HCT116 (cell line): ENCODE data around the gene NEDD4. TPM values are rescaled to one million over a fixed set of nuclear protein-coding genes. Genes with fewer than 3 reads are reported as not detected.

Experiments
- ATF3 ChIP-seq: IDR thresholded peaks from 2 replicates; pipeline ENCODE4 v1.6.1; 2012
- CBX3 ChIP-seq: IDR thresholded peaks from 2 replicates; pipeline ENCODE4 v1.6.1; 2012; ENCODE audit warnings: low read depth
- CEBPB ChIP-seq: IDR thresholded peaks from 2 replicates; pipeline ENCODE4 v1.6.1; 2012; ENCODE audit warnings: low read depth
- CTCF ChIP-seq, 3 experiments: fragments of 200-600 bp in 1 of 3; sonication (generic) in 1 of 3; IDR thresholded peaks in 2 of 3; conservative IDR thresholded peaks in 1 of 3; 2 replicates each; pipeline ENCODE4 v1.5.1; 2012 to 2017; ENCODE audit warnings: low read depth in 2 of 3, low read length in 2 of 3, antibody characterized with exemption in 1 of 3, borderline replicate concordance in 1 of 3, control low read depth in 1 of 3, mild to moderate bottlenecking in 1 of 3, mixed read lengths in 1 of 3, mixed run types in 1 of 3, moderate library complexity in 1 of 3; ENCODE audit not compliant: insufficient read depth in 1 of 3
- EGR1 ChIP-seq: IDR thresholded peaks from 2 replicates; pipeline ENCODE4 v1.6.1; 2012; ENCODE audit warnings: low read depth
- EZH2 ChIP-seq: fragments of 200-600 bp; sonication (generic); IDR thresholded peaks from 2 replicates; pipeline ENCODE4 v1.6.1; 2017; ENCODE audit warnings: antibody characterized with exemption, mixed run types
- POLR2A ChIP-seq: IDR thresholded peaks from 2 replicates; pipeline ENCODE4 v1.7.0; 2011; ENCODE audit warnings: borderline replicate concordance; ENCODE audit not compliant: insufficient read depth, insufficient read length; ENCODE audit errors: extremely low read depth
- POLR2AphosphoS5 ChIP-seq: IDR thresholded peaks from 2 replicates; pipeline ENCODE4 v1.6.1; 2011; ENCODE audit warnings: mild to moderate bottlenecking, low read depth, low read length, moderate library complexity
- RAD21 ChIP-seq: IDR thresholded peaks from 2 replicates; pipeline ENCODE4 v1.6.1; 2012; ENCODE audit warnings: low read depth, mild to moderate bottlenecking
- SIN3A ChIP-seq: IDR thresholded peaks from 2 replicates; pipeline ENCODE4 v1.6.1; 2012; ENCODE audit warnings: low read depth
- SP1 ChIP-seq: IDR thresholded peaks from 2 replicates; pipeline ENCODE4 v1.6.1; 2012; ENCODE audit warnings: low read depth
- SRF ChIP-seq: IDR thresholded peaks from 2 replicates; pipeline ENCODE4 v1.6.1; 2012; ENCODE audit warnings: low read depth
- TCF7L2 ChIP-seq: IDR thresholded peaks from 2 replicates; pipeline ENCODE4 v1.7.0; 2011; ENCODE audit warnings: borderline replicate concordance, inconsistent platforms; ENCODE audit not compliant: insufficient read depth, insufficient read length; ENCODE audit errors: extremely low read depth
- YY1 ChIP-seq: IDR thresholded peaks from 2 replicates; pipeline ENCODE4 v1.6.1; 2011; ENCODE audit warnings: low read length, low read depth, moderate library complexity, mild to moderate bottlenecking; ENCODE audit not compliant: insufficient replicate concordance; ENCODE audit errors: extremely low read depth
- total RNA-seq: library from RNA; stranded (reverse); gene quantifications from one replicate; pipeline ENCODE4 v1.2.1, GENCODE V29; 2021; ENCODE audit not compliant: unreplicated experiment
- TF ChIP-seq, protein P1 (sequence below): IDR thresholded peaks from 2 replicates; pipeline ENCODE4 v1.6.1; 2012; ENCODE audit warnings: low read depth
- TF ChIP-seq, protein P2 (sequence below): IDR thresholded peaks from 2 replicates; pipeline ENCODE4 v1.6.1; 2012

NEDD4 gene
- total RNA-seq, 1 experiment from 2014 or later: 13.7 TPM

DNA sequence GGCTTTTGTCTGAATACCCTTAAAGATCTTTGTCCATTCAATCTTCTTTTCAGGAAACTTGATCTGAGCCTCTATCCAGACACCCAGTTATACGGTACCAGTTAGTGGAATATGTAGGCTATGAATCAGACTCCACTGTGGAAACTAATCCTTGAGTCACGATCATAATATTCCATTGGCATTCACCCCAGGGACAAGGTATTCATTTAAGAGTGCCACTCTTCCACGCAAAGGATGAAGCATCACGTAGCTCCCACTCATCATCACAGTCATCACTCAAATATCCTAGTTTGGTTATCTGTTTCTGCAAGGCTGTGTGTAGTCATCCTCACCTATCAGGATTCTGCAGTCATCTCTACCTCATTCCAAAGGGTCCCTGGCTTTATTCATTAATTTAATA lies 85.6 kb downstream of the NEDD4 start (continued):
- TF ChIP-seq, protein P1, sequence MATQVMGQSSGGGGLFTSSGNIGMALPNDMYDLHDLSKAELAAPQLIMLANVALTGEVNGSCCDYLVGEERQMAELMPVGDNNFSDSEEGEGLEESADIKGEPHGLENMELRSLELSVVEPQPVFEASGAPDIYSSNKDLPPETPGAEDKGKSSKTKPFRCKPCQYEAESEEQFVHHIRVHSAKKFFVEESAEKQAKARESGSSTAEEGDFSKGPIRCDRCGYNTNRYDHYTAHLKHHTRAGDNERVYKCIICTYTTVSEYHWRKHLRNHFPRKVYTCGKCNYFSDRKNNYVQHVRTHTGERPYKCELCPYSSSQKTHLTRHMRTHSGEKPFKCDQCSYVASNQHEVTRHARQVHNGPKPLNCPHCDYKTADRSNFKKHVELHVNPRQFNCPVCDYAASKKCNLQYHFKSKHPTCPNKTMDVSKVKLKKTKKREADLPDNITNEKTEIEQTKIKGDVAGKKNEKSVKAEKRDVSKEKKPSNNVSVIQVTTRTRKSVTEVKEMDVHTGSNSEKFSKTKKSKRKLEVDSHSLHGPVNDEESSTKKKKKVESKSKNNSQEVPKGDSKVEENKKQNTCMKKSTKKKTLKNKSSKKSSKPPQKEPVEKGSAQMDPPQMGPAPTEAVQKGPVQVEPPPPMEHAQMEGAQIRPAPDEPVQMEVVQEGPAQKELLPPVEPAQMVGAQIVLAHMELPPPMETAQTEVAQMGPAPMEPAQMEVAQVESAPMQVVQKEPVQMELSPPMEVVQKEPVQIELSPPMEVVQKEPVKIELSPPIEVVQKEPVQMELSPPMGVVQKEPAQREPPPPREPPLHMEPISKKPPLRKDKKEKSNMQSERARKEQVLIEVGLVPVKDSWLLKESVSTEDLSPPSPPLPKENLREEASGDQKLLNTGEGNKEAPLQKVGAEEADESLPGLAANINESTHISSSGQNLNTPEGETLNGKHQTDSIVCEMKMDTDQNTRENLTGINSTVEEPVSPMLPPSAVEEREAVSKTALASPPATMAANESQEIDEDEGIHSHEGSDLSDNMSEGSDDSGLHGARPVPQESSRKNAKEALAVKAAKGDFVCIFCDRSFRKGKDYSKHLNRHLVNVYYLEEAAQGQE: no peak
- TF ChIP-seq TCF7L2: no peak
- peak; percentile 81 for TF ChIP-seq SP1
- TF ChIP-seq ATF3: no peak
- peak; percentile 60 for TF ChIP-seq SRF
- TF ChIP-seq RAD21: no peak
- TF ChIP-seq, protein P2, sequence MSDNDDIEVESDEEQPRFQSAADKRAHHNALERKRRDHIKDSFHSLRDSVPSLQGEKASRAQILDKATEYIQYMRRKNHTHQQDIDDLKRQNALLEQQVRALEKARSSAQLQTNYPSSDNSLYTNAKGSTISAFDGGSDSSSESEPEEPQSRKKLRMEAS: no peak; the same call in 1 of the 2 replicates
- TF ChIP-seq SIN3A: 0 out of 2 replicates have a peak, but pooled peaks have one; percentile 36
- no peak for TF ChIP-seq EZH2
- TF ChIP-seq CTCF (IDR thresholded peaks at IDR 0.05 in 2 of 3, conservative IDR thresholded peaks at IDR 0.05 in 1 of 3; ENCODE audit: borderline replicate concordance in 1 of 3, insufficient read depth in 1 of 3, low read depth in 2 of 3, low read length in 2 of 3): no peak
- no peak for TF ChIP-seq YY1
- TF ChIP-seq POLR2A: no peak
- 0 out of 2 replicates have a peak, but pooled peaks have one; percentile 39 for TF ChIP-seq EGR1
- peak; percentile 38; the same call in 1 of the 2 replicates for TF ChIP-seq CEBPB
- TF ChIP-seq POLR2AphosphoS5: peak; percentile 36; the same call in 1 of the 2 replicates
- peak; percentile 84 for TF ChIP-seq CBX3
